ENCODE data around the gene NLGN3.

NLGN3 gene

DNA sequence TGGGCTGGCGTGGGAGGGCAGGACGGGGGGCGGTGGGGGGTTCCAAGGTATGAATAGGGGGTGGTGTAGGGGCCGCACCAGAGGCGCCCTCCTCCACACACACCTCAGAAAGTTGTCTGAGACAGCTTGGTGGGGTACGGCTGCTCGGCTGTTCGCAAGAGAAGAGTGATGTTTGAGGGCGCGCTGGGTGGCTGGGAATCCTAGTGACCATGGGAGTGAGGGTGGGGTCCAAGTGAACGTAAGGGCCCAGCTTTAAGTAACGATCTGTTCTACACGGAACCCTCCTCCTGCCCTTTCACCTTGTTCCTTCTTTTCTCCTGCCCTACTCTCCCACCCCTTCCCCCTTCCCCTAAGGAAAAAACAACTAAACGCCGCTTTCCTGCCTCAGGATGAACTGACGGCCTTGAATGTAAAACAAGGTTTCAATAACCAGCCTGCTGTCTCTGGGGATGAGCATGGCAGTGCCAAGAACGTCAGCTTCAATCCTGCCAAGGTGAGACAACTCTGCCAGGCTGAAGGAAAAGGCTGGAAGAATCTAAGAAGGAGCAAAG is 25.6 kb upstream of the NLGN3 start:
- DNase-seq (ENCODE audit: low read depth): peak; percentile 29
- Histone ChIP-seq H3K27me3 (replicated peaks; ENCODE audit: control insufficient read depth, insufficient read depth, low read length) (no peaks in the 10 kb centered on the region), H3K4me3 (ENCODE audit: low read length) (peak overlapping the region; percentile 79), H3K9me3 (ENCODE audit: control insufficient read depth, low read length) (no peaks in the 10 kb centered on the region), H3K9ac (ENCODE audit: low read length) (peak overlapping the region; percentile 84), H3K4me1 (ENCODE audit: control insufficient read depth, insufficient read depth, low read length) (no peaks in the 10 kb centered on the region), H3K36me3 (ENCODE audit: control insufficient read depth, insufficient read depth, low read length, severe bottlenecking) (peaks cover 33% of the 10 kb centered on the region)

- Histone ChIP-seq H3K4me1 (ENCODE audit: control insufficient read depth, insufficient read depth, low read length) (peaks cover 11% of the 10 kb centered on the region), H3K9me3 (ENCODE audit: control insufficient read depth, low read length) (peaks cover 7% of the 10 kb centered on the region), H3K9ac (ENCODE audit: low read length) (no peak overlapping the region), H3K36me3 (ENCODE audit: control insufficient read depth, insufficient read depth, low read length, severe bottlenecking) (peaks cover 83% of the 10 kb centered on the region), H3K4me3 (ENCODE audit: low read length) (no peak overlapping the region), H3K27me3 (replicated peaks; ENCODE audit: control insufficient read depth, insufficient read depth, low read length) (peaks cover 3% of the 10 kb centered on the region)
- peak; percentile 23 for DNase-seq (ENCODE audit: low read depth)
Observed at GRCh38 chrX:71128166-71128833, 16.3 kb upstream of the NLGN3 start.

DNA sequence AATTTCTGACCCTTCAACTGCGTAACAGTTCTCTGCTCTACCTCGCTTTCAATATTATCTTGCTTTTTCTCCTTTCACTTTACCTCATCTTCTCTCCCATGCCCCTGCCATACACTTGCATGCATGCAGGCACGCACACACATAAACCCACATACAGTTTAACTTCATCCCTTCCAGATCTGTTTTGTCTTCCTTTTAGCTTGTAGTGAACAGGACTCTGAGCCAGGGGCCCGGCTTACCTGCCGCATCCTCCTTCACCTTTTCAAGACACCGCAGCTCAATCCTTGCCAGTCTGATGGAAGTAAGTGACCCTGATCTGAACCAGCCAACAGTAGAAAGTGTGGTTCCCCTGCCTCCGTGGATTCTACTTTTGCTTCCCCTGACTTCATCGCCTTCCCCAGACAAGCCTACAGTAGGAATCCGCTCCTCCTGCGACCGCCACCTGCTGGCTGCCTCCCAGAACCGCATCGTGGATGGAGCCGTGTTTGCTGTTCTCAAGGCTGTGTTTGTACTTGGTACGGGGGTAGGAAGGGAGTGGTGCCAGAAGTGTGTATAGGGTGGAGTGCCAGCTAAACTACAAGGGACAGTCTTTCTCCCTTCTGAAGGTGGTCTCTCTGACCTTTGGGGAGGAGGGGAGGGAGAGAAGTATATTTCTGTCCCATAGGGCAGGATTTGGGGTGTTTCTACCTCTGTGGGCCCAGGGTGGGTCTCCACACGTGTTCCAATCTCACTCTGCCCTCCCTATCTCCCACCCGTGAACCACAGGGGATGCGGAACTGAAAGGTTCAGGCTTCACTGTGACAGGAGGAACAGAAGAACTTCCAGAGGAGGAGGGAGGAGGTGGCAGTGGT is 15.5 kb upstream of the NLGN3 start:
- H3K27me3 ChIP-seq (replicated peaks; ENCODE audit: control insufficient read depth, insufficient read depth, low read length): peaks cover 3% of the 10 kb centered on the region

GRCh38 chrX:71131510-71131909 is 13.1 kb upstream of the NLGN3 start:
- Histone ChIP-seq H3K4me1 (ENCODE audit: control insufficient read depth, insufficient read depth, low read length) (peaks cover 11% of the 10 kb centered on the region), H3K27me3 (replicated peaks; ENCODE audit: control insufficient read depth, insufficient read depth, low read length) (peaks cover 3% of the 10 kb centered on the region), H3K9me3 (ENCODE audit: control insufficient read depth, low read length) (peaks cover 7% of the 10 kb centered on the region), H3K36me3 (ENCODE audit: control insufficient read depth, insufficient read depth, low read length, severe bottlenecking) (peaks cover 83% of the 10 kb centered on the region), H3K4me3 (ENCODE audit: low read length) (no peak overlapping the region), H3K9ac (ENCODE audit: low read length) (no peak overlapping the region)
- no peak for DNase-seq (ENCODE audit: low read depth)

More for the DNA sequence above, 15.5 kb upstream of the NLGN3 start:
- DNase-seq (ENCODE audit: low read depth): peak; percentile 74
- peaks cover 7% of the 10 kb centered on the region for H3K9me3 ChIP-seq (ENCODE audit: control insufficient read depth, low read length)
- no peak overlapping the region for H3K4me3 ChIP-seq (ENCODE audit: low read length)
- peaks cover 80% of the 10 kb centered on the region for H3K36me3 ChIP-seq (ENCODE audit: control insufficient read depth, insufficient read depth, low read length, severe bottlenecking)
- H3K9ac ChIP-seq (ENCODE audit: low read length): no peak overlapping the region
- H3K4me1 ChIP-seq (ENCODE audit: control insufficient read depth, insufficient read depth, low read length): peaks cover 11% of the 10 kb centered on the region

DNA sequence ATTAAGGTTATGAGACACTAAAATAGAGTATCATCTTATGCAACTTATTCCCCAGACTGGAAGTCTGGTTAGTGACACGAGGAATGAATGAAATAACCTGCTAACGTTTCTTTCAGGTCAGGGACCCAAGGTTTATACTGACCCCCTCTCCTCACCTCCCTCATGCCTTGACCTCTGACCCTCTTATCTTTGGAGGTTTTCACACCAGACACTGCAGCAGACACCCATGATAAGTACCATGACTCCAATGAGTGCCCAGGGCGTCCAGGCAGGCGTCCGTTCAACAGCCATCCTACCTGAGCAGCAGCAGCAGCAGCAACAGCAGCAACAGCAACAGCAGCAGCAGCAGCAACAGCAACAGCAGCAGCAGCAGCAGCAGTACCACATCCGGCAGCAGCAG is 4.2 kb upstream of the NLGN3 start:
- no peak for DNase-seq (ENCODE audit: low read depth)
- Histone ChIP-seq H3K9me3 (ENCODE audit: control insufficient read depth, low read length) (no peaks in the 10 kb centered on the region), H3K4me3 (ENCODE audit: low read length) (no peak overlapping the region), H3K4me1 (ENCODE audit: control insufficient read depth, insufficient read depth, low read length) (no peaks in the 10 kb centered on the region), H3K27me3 (replicated peaks; ENCODE audit: control insufficient read depth, insufficient read depth, low read length) (peaks cover 8% of the 10 kb centered on the region), H3K9ac (ENCODE audit: low read length) (no peak overlapping the region), H3K36me3 (ENCODE audit: control insufficient read depth, insufficient read depth, low read length, severe bottlenecking) (peaks cover 46% of the 10 kb centered on the region)

- Histone ChIP-seq H3K4me1 (ENCODE audit: control insufficient read depth, insufficient read depth, low read length) (no peaks in the 10 kb centered on the region), H3K4me3 (ENCODE audit: low read length) (no peak overlapping the region), H3K27me3 (replicated peaks; ENCODE audit: control insufficient read depth, insufficient read depth, low read length) (peaks cover 8% of the 10 kb centered on the region), H3K9ac (ENCODE audit: low read length) (no peak overlapping the region), H3K9me3 (ENCODE audit: control insufficient read depth, low read length) (no peaks in the 10 kb centered on the region), H3K36me3 (ENCODE audit: control insufficient read depth, insufficient read depth, low read length, severe bottlenecking) (peaks cover 20% of the 10 kb centered on the region)
- DNase-seq (ENCODE audit: low read depth): no peak
Observed at GRCh38 chrX:71143508-71143907, 1.1 kb upstream of the NLGN3 start.

DNA sequence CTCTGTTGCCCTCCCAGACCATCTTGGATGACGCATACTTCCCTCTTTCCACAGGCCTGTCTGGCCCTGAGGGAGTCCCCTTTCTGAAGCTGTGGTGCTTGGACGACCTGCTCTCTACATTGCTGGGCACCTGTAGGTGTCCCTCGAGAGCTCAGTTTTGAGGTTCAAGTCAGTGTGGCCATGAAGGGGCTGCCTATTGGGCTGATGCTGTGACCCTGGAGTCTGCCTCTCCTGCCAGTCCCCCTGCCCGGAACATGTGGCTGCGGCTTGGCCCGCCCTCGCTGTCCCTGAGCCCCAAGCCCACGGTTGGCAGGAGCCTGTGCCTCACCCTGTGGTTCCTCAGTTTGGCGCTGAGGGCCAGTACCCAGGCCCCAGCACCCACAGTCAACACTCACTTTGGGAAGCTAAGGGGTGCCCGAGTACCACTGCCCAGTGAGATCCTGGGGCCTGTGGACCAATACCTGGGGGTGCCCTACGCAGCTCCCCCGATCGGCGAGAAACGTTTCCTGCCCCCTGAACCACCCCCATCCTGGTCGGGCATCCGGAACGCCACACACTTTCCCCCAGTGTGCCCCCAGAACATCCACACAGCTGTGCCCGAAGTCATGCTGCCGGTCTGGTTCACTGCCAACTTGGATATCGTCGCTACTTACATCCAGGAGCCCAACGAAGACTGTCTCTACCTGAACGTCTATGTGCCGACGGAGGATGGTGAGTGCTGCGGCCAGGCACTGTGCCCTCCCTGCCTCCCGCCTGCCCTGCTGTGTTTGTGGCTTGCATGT is 3.0 kb downstream of the NLGN3 start:
- no peak for DNase-seq (ENCODE audit: low read depth)
- Histone ChIP-seq H3K9me3 (ENCODE audit: control insufficient read depth, low read length) (no peaks in the 10 kb centered on the region), H3K4me3 (ENCODE audit: low read length) (no peak overlapping the region), H3K9ac (ENCODE audit: low read length) (no peak overlapping the region), H3K36me3 (ENCODE audit: control insufficient read depth, insufficient read depth, low read length, severe bottlenecking) (no peaks in the 10 kb centered on the region), H3K4me1 (ENCODE audit: control insufficient read depth, insufficient read depth, low read length) (no peaks in the 10 kb centered on the region), H3K27me3 (replicated peaks; ENCODE audit: control insufficient read depth, insufficient read depth, low read length) (peaks cover 19% of the 10 kb centered on the region)

- no peak overlapping the region for H3K4me3 ChIP-seq (ENCODE audit: low read length)
- H3K27me3 ChIP-seq (replicated peaks; ENCODE audit: control insufficient read depth, insufficient read depth, low read length): peaks cover 24% of the 10 kb centered on the region
- no peak overlapping the region for H3K9ac ChIP-seq (ENCODE audit: low read length)
- no peak for DNase-seq (ENCODE audit: low read depth)
- no peaks in the 10 kb centered on the region for H3K9me3 ChIP-seq (ENCODE audit: control insufficient read depth, low read length)
- H3K36me3 ChIP-seq (ENCODE audit: control insufficient read depth, insufficient read depth, low read length, severe bottlenecking): no peaks in the 10 kb centered on the region
- H3K4me1 ChIP-seq (ENCODE audit: control insufficient read depth, insufficient read depth, low read length): no peaks in the 10 kb centered on the region
Observed at GRCh38 chrX:71148278-71148663, 3.6 kb downstream of the NLGN3 start.

DNA sequence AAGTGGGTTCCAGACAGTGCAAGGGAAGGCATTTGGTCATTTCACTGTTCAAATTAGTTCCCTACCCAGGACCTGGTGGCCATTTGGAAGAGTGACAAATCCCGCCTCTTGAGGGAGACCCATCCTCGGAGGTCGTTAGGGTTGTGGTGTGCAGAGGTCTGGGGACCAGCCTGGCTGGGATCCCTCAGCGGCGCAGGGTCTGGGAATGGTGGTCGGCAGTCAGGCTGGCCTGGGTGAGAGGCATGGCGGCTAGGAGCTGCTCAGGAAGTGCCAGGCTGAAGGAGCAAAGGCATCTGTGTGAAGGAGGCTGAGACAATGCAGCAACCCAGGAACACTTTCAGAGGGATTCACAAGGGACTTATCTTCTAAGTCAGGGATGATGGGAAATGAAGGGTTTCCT is 6.7 kb downstream of the NLGN3 start:
- Histone ChIP-seq H3K4me1 (ENCODE audit: control insufficient read depth, insufficient read depth, low read length) (no peaks in the 10 kb centered on the region), H3K27me3 (replicated peaks; ENCODE audit: control insufficient read depth, insufficient read depth, low read length) (peaks cover 43% of the 10 kb centered on the region), H3K36me3 (ENCODE audit: control insufficient read depth, insufficient read depth, low read length, severe bottlenecking) (no peaks in the 10 kb centered on the region), H3K4me3 (ENCODE audit: low read length) (no peak overlapping the region), H3K9me3 (ENCODE audit: control insufficient read depth, low read length) (no peaks in the 10 kb centered on the region), H3K9ac (ENCODE audit: low read length) (no peak overlapping the region)
- DNase-seq (ENCODE audit: low read depth): no peak

GRCh38 chrX:71154196-71154595 is 9.6 kb downstream of the NLGN3 start:
- Histone ChIP-seq H3K9me3 (ENCODE audit: control insufficient read depth, low read length) (no peaks in the 10 kb centered on the region), H3K4me3 (ENCODE audit: low read length) (no peak overlapping the region)
- no peak for DNase-seq (ENCODE audit: low read depth)

DNA sequence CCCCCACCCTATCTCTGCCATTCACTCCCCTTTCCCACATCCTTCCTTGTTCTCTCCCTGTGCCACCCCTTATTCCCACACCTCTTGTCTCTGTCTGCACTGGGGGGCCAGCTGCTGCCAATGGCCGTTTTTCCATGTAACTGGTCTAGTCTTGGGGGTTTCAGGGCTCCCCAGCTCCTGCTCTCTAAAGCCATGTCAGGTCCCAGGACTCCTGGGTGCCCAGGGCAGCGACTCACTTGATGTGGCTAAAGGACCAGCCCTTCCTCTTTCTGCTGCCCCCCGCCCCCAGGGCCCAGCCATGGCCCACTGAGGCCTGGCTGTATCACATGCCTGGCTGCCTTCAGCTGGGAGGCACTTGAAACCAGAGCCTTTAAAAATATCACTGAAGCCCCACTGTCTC is 10.0 kb downstream of the NLGN3 start:
- no peaks in the 10 kb centered on the region for H3K4me1 ChIP-seq (ENCODE audit: control insufficient read depth, insufficient read depth, low read length)
- no peak for DNase-seq (ENCODE audit: low read depth)
- peaks cover 50% of the 10 kb centered on the region for H3K27me3 ChIP-seq (replicated peaks; ENCODE audit: control insufficient read depth, insufficient read depth, low read length)
- no peaks in the 10 kb centered on the region for H3K9me3 ChIP-seq (ENCODE audit: control insufficient read depth, low read length)
- H3K4me3 ChIP-seq (ENCODE audit: low read length): no peak overlapping the region
- H3K36me3 ChIP-seq (ENCODE audit: control insufficient read depth, insufficient read depth, low read length, severe bottlenecking): no peaks in the 10 kb centered on the region
- H3K9ac ChIP-seq (ENCODE audit: low read length): no peak overlapping the region

More at GRCh38 chrX:71154196-71154595, 9.6 kb downstream of the NLGN3 start:
- Histone ChIP-seq H3K9ac (ENCODE audit: low read length) (no peak overlapping the region), H3K36me3 (ENCODE audit: control insufficient read depth, insufficient read depth, low read length, severe bottlenecking) (no peaks in the 10 kb centered on the region), H3K27me3 (replicated peaks; ENCODE audit: control insufficient read depth, insufficient read depth, low read length) (peaks cover 52% of the 10 kb centered on the region), H3K4me1 (ENCODE audit: control insufficient read depth, insufficient read depth, low read length) (no peaks in the 10 kb centered on the region)
